Osteocyte (in vitro differentiated cells): Measurements from ENCODE around the gene BIN1. TPM values are rescaled to one million over a fixed set of nuclear protein-coding genes. Genes with fewer than 3 reads are reported as not detected.
A peak's percentile ranks its signal among the peaks of the same experiment; 100 is the strongest.

ENCODE experiments used
- DNase-seq: peaks from one replicate; pipeline ENCODE4 v3.0.0; 2021; ENCODE audit warnings: mixed read lengths; ENCODE audit not compliant: unreplicated experiment; ENCODE audit errors: extremely low spot score
- H3K27ac Mint-ChIP-seq: one replicate; pipeline ENCODE4 v1.8.0; 2021; ENCODE audit warnings: mild to moderate bottlenecking, mixed read lengths; ENCODE audit not compliant: unreplicated experiment
- H3K27me3 Mint-ChIP-seq: one replicate; pipeline ENCODE4 v1.8.0; 2021; ENCODE audit warnings: mixed read lengths; ENCODE audit not compliant: unreplicated experiment
- H3K36me3 Mint-ChIP-seq: one replicate; pipeline ENCODE4 v1.8.0; 2021; ENCODE audit warnings: mixed read lengths; ENCODE audit not compliant: unreplicated experiment
- H3K4me1 Mint-ChIP-seq: one replicate; pipeline ENCODE4 v1.8.0; 2021; ENCODE audit warnings: mixed read lengths; ENCODE audit not compliant: unreplicated experiment
- H3K4me3 Mint-ChIP-seq: one replicate; pipeline ENCODE4 v1.8.0; 2021; ENCODE audit warnings: mild to moderate bottlenecking, moderate library complexity, mixed read lengths; ENCODE audit not compliant: unreplicated experiment
- H3K9me3 Mint-ChIP-seq: one replicate; pipeline ENCODE4 v1.8.0; 2021; ENCODE audit warnings: mixed read lengths; ENCODE audit not compliant: unreplicated experiment
- total RNA-seq: library from RNA; stranded (reverse); gene quantifications from 2 replicates; pipeline ENCODE4 v1.2.1, GENCODE V29; 2021
- TF ChIP-seq, protein P1 (sequence below): fragments of 200-600 bp; sonication (generic); IDR thresholded peaks from 2 replicates; pipeline ENCODE4 v1.5.0; 2021; ENCODE audit warnings: antibody characterized with exemption, mild to moderate bottlenecking, moderate library complexity

The BIN1 gene
- total RNA-seq, 1 donor from 2014 or later: 101 TPM

DNA sequence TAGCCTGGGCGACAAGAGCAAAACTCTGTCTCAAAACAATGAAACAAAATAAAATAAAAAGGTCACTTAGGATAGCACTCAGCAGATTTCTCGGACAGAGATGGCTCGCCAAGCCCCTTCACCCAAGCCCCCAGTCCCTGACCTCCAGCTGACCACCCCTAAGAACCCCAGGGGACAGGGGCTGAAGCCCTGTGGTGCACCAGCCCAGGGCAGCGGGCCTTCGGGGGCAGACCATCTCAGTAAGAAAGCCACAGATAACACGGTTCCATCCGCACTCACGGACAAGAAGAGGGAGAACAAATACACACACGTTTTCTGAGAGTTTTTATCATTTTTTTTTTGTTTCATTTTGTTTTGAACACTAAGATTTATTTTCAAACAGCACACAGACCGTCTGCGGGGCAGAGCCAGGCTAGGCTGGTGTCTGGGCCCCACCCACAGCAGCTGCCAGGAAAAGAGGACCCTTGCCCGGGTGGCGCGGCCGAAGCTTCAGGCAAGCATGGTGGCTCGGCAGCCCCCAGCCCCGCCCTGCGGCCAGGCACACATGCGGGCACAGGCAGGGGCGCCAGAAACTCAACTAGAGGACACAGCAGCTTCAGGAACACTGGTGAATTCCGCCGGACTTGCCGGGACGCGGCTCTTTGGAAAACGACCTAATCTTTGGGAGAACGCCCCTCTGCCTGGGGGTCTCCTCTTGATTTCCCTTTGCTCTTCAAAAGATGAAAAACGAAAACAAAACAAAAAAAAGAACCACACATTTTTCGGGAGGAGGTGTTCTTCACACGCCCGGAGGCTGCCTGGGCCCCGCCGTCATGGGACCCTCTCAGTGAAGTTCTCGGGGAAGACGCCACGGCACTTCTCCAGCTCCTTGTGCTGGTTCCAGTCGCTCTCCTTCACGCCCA is 59.0 kb downstream of the BIN1 start:
- TF ChIP-seq, protein P1, sequence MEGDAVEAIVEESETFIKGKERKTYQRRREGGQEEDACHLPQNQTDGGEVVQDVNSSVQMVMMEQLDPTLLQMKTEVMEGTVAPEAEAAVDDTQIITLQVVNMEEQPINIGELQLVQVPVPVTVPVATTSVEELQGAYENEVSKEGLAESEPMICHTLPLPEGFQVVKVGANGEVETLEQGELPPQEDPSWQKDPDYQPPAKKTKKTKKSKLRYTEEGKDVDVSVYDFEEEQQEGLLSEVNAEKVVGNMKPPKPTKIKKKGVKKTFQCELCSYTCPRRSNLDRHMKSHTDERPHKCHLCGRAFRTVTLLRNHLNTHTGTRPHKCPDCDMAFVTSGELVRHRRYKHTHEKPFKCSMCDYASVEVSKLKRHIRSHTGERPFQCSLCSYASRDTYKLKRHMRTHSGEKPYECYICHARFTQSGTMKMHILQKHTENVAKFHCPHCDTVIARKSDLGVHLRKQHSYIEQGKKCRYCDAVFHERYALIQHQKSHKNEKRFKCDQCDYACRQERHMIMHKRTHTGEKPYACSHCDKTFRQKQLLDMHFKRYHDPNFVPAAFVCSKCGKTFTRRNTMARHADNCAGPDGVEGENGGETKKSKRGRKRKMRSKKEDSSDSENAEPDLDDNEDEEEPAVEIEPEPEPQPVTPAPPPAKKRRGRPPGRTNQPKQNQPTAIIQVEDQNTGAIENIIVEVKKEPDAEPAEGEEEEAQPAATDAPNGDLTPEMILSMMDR: no peak
- H3K4me3 Mint-ChIP-seq: no peak overlapping the region
- no peaks in the 10 kb centered on the region for H3K27me3 Mint-ChIP-seq
- DNase-seq: no peak
- H3K9me3 Mint-ChIP-seq: no peaks in the 10 kb centered on the region
- H3K27ac Mint-ChIP-seq: no peak overlapping the region
- peaks cover 10% of the 10 kb centered on the region for H3K36me3 Mint-ChIP-seq
- peaks cover 9% of the 10 kb centered on the region for H3K4me1 Mint-ChIP-seq

DNA sequence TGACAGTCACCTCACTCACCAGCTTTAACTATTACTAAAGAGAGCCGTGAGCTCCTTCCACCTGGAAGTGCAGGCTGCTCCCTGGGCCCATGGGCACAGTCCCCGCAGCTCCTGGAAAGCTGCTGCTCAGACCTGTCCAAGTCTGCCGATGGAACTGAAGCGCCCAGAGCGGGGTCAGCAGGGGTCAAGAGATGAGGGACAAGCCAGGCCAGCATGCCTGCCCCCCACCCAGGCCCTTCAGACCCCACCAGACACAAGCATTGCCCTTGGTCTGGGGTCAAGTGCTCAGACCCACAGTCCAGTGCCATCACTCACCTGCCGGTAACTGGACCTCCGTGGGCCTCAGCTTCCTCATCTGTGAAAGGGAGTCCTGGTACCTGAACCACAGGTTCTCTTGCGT is 59.9 kb downstream of the BIN1 start:
- no peaks in the 10 kb centered on the region for H3K27me3 Mint-ChIP-seq
- no peaks in the 10 kb centered on the region for H3K9me3 Mint-ChIP-seq
- H3K36me3 Mint-ChIP-seq: peaks cover 10% of the 10 kb centered on the region
- no peak overlapping the region for H3K4me3 Mint-ChIP-seq
- TF ChIP-seq, protein P1: no peak
- no peak overlapping the region for H3K27ac Mint-ChIP-seq
- DNase-seq: no peak
- peaks cover 8% of the 10 kb centered on the region for H3K4me1 Mint-ChIP-seq

GRCh38 chr2:127046579-127046978 is 60.4 kb downstream of the BIN1 start:
- no peak overlapping the region for H3K4me3 Mint-ChIP-seq
- peaks cover 10% of the 10 kb centered on the region for H3K36me3 Mint-ChIP-seq
- DNase-seq: no peak
- TF ChIP-seq, protein P1: no peak
- H3K4me1 Mint-ChIP-seq: peaks cover 8% of the 10 kb centered on the region
- H3K27me3 Mint-ChIP-seq: no peaks in the 10 kb centered on the region
- H3K9me3 Mint-ChIP-seq: no peaks in the 10 kb centered on the region
- H3K27ac Mint-ChIP-seq: no peak overlapping the region

DNA sequence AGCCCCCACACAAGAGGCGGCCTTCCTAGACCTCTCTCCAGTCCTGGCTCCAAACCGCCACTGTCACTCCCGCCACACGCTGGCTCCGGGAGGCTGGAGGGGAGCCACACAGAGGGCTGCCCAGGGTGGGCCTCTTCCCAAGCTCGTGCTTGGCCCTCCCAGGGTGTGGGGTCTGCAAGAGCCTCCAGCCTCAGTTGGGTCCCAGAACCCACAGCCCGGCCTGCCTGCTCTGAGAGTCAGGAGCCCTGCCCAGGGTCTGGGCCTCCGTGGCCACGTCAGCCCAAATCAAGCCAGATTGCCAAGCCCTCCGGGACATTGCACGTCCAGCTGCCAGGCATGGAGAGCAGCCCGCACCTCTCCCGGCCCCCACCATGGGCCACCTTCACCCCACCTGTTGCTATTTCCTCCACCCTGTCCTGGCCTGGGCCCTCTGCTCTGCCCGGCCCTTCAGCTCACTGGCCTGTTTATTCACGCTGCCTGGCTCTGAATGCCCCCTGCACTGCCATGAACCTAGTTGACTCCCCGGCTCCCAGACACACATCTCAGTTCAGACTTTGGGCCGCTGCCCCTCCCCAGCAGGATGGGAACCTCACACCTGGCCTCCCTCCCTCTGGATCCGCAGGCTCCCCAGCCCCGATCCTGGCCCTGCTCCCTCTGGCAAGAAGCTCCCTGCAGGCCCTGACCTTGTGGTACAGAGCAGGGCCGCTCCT is 61.0 kb downstream of the BIN1 start:
- H3K4me1 Mint-ChIP-seq: peaks cover 8% of the 10 kb centered on the region

More for the DNA sequence above, 61.0 kb downstream of the BIN1 start:
- H3K9me3 Mint-ChIP-seq: no peaks in the 10 kb centered on the region
- peaks cover 10% of the 10 kb centered on the region for H3K36me3 Mint-ChIP-seq
- TF ChIP-seq, protein P1: no peak
- H3K27me3 Mint-ChIP-seq: no peaks in the 10 kb centered on the region
- no peak overlapping the region for H3K27ac Mint-ChIP-seq
- H3K4me3 Mint-ChIP-seq: no peak overlapping the region
- DNase-seq: peak; percentile 83
